SK-N-SH (cell line): ENCODE measurements around the gene SPTBN1. TPM values are rescaled to one million over a fixed set of nuclear protein-coding genes. Genes with fewer than 3 reads are reported as not detected.

Source experiments
- CTCF ChIA-PET: fragments of 300-600, 350-600 bp; formaldehyde crosslinking; extraction: SDS; loops from one replicate; lab custom pipeline; 2021; lab: Yijun Ruan, JAX
- POLR2A ChIA-PET: fragments of 350-600 bp; sonication (Branson Sonifier 250); formaldehyde crosslinking; extraction: SDS; loops from one replicate; lab custom pipeline; 2020; ENCODE audit warnings: antibody characterized with exemption, inconsistent platforms; lab: Yijun Ruan, JAX
- DNase-seq: peaks from one replicate; pipeline ENCODE4 v3.0.0; 2012
- H2AFZ ChIP-seq: fragments of 200-600 bp; sonication (generic); 2 replicates; pipeline ENCODE4 v1.8.1; 2016; ENCODE audit warnings: antibody characterized with exemption, mild to moderate bottlenecking, low read depth
- H3F3A ChIP-seq: fragments of 200-600 bp; sonication (generic); replicated peaks from 2 replicates; pipeline ENCODE3; 2016; ENCODE audit warnings: antibody characterized with exemption, mild to moderate bottlenecking; ENCODE audit not compliant: insufficient read depth
- H3K27ac ChIP-seq, 2 experiments: fragments of 200-500 bp in 1 of 2; fragments of 200-600 bp in 1 of 2; sonication (Bioruptor generic) in 1 of 2; sonication (generic), shearing (Covaris generic) in 1 of 2; 2 replicates each; pipeline versions ENCODE4 v1.5.1 to v1.6.1; 2014 to 2016; ENCODE audit warnings: low read depth in 2 of 2, inconsistent platforms in 1 of 2, low read length in 1 of 2, mild to moderate bottlenecking in 1 of 2, mixed read lengths in 1 of 2
- H3K27me3 ChIP-seq: fragments of 200-600 bp; sonication (generic), shearing (Covaris generic); 2 replicates; pipeline ENCODE4 v1.6.1; 2016; ENCODE audit warnings: mixed run types; ENCODE audit not compliant: insufficient read depth
- H3K36me3 ChIP-seq, 2 experiments: fragments of 200-500 bp in 1 of 2; fragments of 200-600 bp in 1 of 2; sonication (Bioruptor generic) in 1 of 2; sonication (generic) in 1 of 2; replicated peaks in 1 of 2; 2 replicates each; pipeline versions ENCODE3 to v1.5.1; 2014 to 2016; ENCODE audit warnings: low read length in 1 of 2, mild to moderate bottlenecking in 1 of 2; ENCODE audit not compliant: insufficient read depth in 2 of 2, control insufficient read depth in 1 of 2
- H3K4me1 ChIP-seq, 2 experiments: fragments of 200-500 bp in 1 of 2; fragments of 200-600 bp in 1 of 2; sonication (Bioruptor generic) in 1 of 2; sonication (generic), shearing (Covaris generic) in 1 of 2; 2 replicates each; pipeline versions ENCODE4 v1.5.1 to v1.6.1; 2014 to 2016; ENCODE audit warnings: low read depth in 1 of 2, low read length in 1 of 2, mixed run types in 1 of 2; ENCODE audit not compliant: insufficient read depth in 2 of 2, control insufficient read depth in 1 of 2
- H3K4me2 ChIP-seq: fragments of 200-600 bp; sonication (generic), shearing (Covaris generic); 2 replicates; pipeline ENCODE4 v1.6.1; 2017; ENCODE audit warnings: mixed run types
- H3K4me3 ChIP-seq, 2 experiments: fragments of 200-500 bp in 1 of 2; fragments of 200-600 bp in 1 of 2; sonication (Bioruptor generic) in 1 of 2; sonication (generic), shearing (Covaris generic) in 1 of 2; 2 replicates each; pipeline versions ENCODE4 v1.5.1 to v1.8.1; 2014 to 2016; ENCODE audit warnings: low read depth in 2 of 2, inconsistent platforms in 1 of 2, low read length in 1 of 2, mild to moderate bottlenecking in 1 of 2, mixed read lengths in 1 of 2, moderate library complexity in 1 of 2
- H3K79me2 ChIP-seq: fragments of 200-600 bp; sonication (generic); 2 replicates; pipeline ENCODE4 v1.8.1; 2017; ENCODE audit warnings: mild to moderate bottlenecking; ENCODE audit not compliant: insufficient read depth
- H3K9ac ChIP-seq: fragments of 200-600 bp; sonication (generic); 2 replicates; pipeline ENCODE4 v1.6.1; 2017; ENCODE audit warnings: mixed run types
- H3K9me2 ChIP-seq: fragments of 200-600 bp; sonication (generic); 2 replicates; pipeline ENCODE4 v1.6.1; 2017; ENCODE audit warnings: mixed run types
- H3K9me3 ChIP-seq: fragments of 200-600 bp; sonication (generic); 2 replicates; pipeline ENCODE4 v1.6.1; 2017; ENCODE audit warnings: mixed run types, mild to moderate bottlenecking, moderate library complexity
- H4K20me1 ChIP-seq: fragments of 200-600 bp; sonication (generic); 2 replicates; pipeline ENCODE4 v1.6.1; 2017; ENCODE audit warnings: mild to moderate bottlenecking, mixed run types; ENCODE audit not compliant: insufficient read depth
- CHD2 ChIP-seq: fragments of 150-350 bp; IDR thresholded peaks from 2 replicates; pipeline ENCODE4 v1.6.1; 2018; ENCODE audit warnings: low read length; ENCODE audit not compliant: partially characterized antibody
- CTCF ChIP-seq: fragments of 200-600 bp; sonication (generic); IDR thresholded peaks from 2 replicates; pipeline ENCODE4 v1.6.1; 2017; ENCODE audit warnings: antibody characterized with exemption, mild to moderate bottlenecking, moderate library complexity
- ELF1 ChIP-seq: IDR thresholded peaks from 2 replicates; pipeline ENCODE4 v1.4.0; 2012
- EP300 ChIP-seq, 2 experiments: IDR thresholded peaks; 2 replicates each; pipeline versions ENCODE4 v1.4.0 to v1.6.1; 2012; ENCODE audit warnings: borderline replicate concordance in 1 of 2, low read depth in 1 of 2, low read length in 1 of 2
- FOSL2 ChIP-seq: IDR thresholded peaks from 2 replicates; pipeline ENCODE4 v1.4.0; 2012; ENCODE audit warnings: low read depth, mild to moderate bottlenecking, moderate library complexity, borderline replicate concordance
- FOXM1 ChIP-seq: IDR thresholded peaks from 2 replicates; pipeline ENCODE4 v1.4.0; 2012; ENCODE audit warnings: low read depth, mild to moderate bottlenecking
- GABPA ChIP-seq: IDR thresholded peaks from 2 replicates; pipeline ENCODE4 v1.4.0; 2012; ENCODE audit warnings: low read depth, mild to moderate bottlenecking
- IRF3 ChIP-seq: fragments of 150-350 bp; IDR thresholded peaks from 2 replicates; pipeline ENCODE4 v1.6.1; 2016; ENCODE audit warnings: mild to moderate bottlenecking, low read depth, low read length
- MAX ChIP-seq: IDR thresholded peaks from 2 replicates; pipeline ENCODE4 v1.4.0; 2012; ENCODE audit warnings: low read depth
- MEF2A ChIP-seq: IDR thresholded peaks from 2 replicates; pipeline ENCODE4 v1.4.0; 2012; ENCODE audit warnings: low read depth, borderline replicate concordance
- NFIC ChIP-seq: IDR thresholded peaks from 2 replicates; pipeline ENCODE4 v1.4.0; 2012; ENCODE audit warnings: borderline replicate concordance
- NRF1 ChIP-seq: IDR thresholded peaks from 2 replicates; pipeline ENCODE4 v1.6.1; 2012; ENCODE audit warnings: low read depth, mild to moderate bottlenecking, low read length
- POLR2AphosphoS5 ChIP-seq: IDR thresholded peaks from 2 replicates; pipeline ENCODE4 v1.6.1; 2012; ENCODE audit warnings: low read depth, low read length
- RFX5 ChIP-seq: IDR thresholded peaks from 2 replicates; pipeline ENCODE4 v1.6.1; 2012; ENCODE audit warnings: mild to moderate bottlenecking, improper control_type of control experiment, low read length
- RXRA ChIP-seq: IDR thresholded peaks from 2 replicates; pipeline ENCODE4 v1.4.0; 2012; ENCODE audit warnings: low read depth, mild to moderate bottlenecking, borderline replicate concordance
- TEAD4 ChIP-seq: IDR thresholded peaks from 2 replicates; pipeline ENCODE4 v1.4.0; 2012; ENCODE audit warnings: mild to moderate bottlenecking, borderline replicate concordance; ENCODE audit not compliant: insufficient read depth
- USF2 ChIP-seq: fragments of 150-350 bp; IDR thresholded peaks from 2 replicates; pipeline ENCODE4 v1.6.1; 2017; ENCODE audit warnings: antibody characterized with exemption, low read length, low read depth, borderline replicate concordance
- WGBS: methylation state at CpG from one replicate; pipeline ENCODE4 v1.1.6; 2017; ENCODE audit warnings: low lambda C conversion rate; 5-methylcytosine and 5-hydroxymethylcytosine counted together
- polyA plus RNA-seq, 3 experiments: library from polyadenylated mRNA; depleted of rRNA; stranded (reverse); fragments of >200 nt; gene quantifications; 2 replicates each; pipeline ENCODE4 v1.2.3, GENCODE V29; 2012
- TF ChIP-seq, protein P1 (sequence below): IDR thresholded peaks from 2 replicates; pipeline ENCODE4 v1.4.0; 2012; ENCODE audit warnings: low read depth, borderline replicate concordance

The SPTBN1 gene
- polyA plus RNA-seq, 1 of the 3 experiments (the other 2 are of a cell fraction) = 29.1 TPM

DNA sequence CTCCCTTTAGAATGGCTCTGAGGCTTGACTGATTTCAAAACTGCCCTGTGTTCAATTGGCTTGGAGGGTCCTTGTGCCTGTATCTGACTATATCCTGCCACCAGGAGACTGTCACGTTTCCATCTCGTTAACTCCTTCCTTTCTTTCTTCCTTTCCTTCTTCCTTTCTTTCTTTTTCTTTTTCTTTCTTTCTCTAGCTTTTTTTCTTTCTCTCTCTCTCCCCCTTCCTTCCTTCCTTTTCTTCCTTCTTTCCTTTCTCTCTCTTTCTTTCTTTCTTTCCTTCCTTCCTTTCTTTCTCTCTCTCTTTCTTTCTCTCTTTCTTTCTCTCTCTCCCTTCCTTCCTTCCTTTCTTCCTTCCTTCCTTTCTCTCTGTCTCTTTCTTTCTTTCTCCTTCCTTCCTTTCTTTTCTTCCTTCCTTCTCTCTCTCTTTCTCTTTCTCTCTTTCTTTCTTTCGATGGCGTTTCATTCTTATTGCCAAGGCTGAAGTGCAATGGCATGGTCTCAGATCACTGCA lies 229.2 kb downstream of the SPTBN1 start:
- peaks cover 0 to 6% of the 10 kb centered on the region in 2 experiments; a peak in 2 of 4 replicates for H3K4me1 ChIP-seq
- H3K9me3 ChIP-seq = no peaks in the 10 kb centered on the region
- H2AFZ ChIP-seq = no peak overlapping the region
- H3K79me2 ChIP-seq = no peaks in the 10 kb centered on the region
- H3K36me3 ChIP-seq = no peaks in the 10 kb centered on the region
- TF ChIP-seq ELF1 (no peak), FOSL2 (no peak), IRF3 (no peak), FOXM1 (no peak), CTCF (no peak), RFX5 (no peak), TEAD4 (no peak), MAX (no peak), NFIC (no peak), USF2 (no peak), EP300 (IDR thresholded peaks at IDR 0.05; ENCODE audit: borderline replicate concordance in 1 of 2, low read depth in 1 of 2, low read length in 1 of 2) (no peak), GABPA (no peak), POLR2AphosphoS5 (no peak), CHD2 (no peak), MEF2A (no peak), RXRA (no peak), NRF1 (no peak)
- TF ChIP-seq, protein P1, sequence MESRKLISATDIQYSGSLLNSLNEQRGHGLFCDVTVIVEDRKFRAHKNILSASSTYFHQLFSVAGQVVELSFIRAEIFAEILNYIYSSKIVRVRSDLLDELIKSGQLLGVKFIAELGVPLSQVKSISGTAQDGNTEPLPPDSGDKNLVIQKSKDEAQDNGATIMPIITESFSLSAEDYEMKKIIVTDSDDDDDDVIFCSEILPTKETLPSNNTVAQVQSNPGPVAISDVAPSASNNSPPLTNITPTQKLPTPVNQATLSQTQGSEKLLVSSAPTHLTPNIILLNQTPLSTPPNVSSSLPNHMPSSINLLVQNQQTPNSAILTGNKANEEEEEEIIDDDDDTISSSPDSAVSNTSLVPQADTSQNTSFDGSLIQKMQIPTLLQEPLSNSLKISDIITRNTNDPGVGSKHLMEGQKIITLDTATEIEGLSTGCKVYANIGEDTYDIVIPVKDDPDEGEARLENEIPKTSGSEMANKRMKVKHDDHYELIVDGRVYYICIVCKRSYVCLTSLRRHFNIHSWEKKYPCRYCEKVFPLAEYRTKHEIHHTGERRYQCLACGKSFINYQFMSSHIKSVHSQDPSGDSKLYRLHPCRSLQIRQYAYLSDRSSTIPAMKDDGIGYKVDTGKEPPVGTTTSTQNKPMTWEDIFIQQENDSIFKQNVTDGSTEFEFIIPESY = no peak
- H3K9me2 ChIP-seq = no peaks in the 10 kb centered on the region
- WGBS = 73% methylated on average over 4 of the region's 4 CpGs
- no peak overlapping the region for H3K9ac ChIP-seq
- no peak for DNase-seq
- no peaks in the 10 kb centered on the region for H4K20me1 ChIP-seq
- POLR2A ChIA-PET = no interaction called here
- H3K27me3 ChIP-seq = no peaks in the 10 kb centered on the region
- CTCF ChIA-PET = interaction anchor here (3.4 kb wide), 1 partner anchor 19 kb away, joined by 12 read pairs; no protein-coding TSS in a partner anchor
- H3K4me2 ChIP-seq = no peak overlapping the region
- no peak overlapping the region for H3K27ac ChIP-seq
- no peak overlapping the region for H3K4me3 ChIP-seq
- H3F3A ChIP-seq = no peaks in the 10 kb centered on the region
